Endothelial cell (in vitro differentiated cells): Measurements from ENCODE around the gene PRKCA. TPM values are rescaled to one million over a fixed set of nuclear protein-coding genes. Genes with fewer than 3 reads are reported as not detected.

Experiments used
- DNase-seq: peaks from one replicate; pipeline ENCODE4 v3.0.0; 2021; ENCODE audit warnings: low spot score
- H3K27ac Mint-ChIP-seq: one replicate; pipeline ENCODE4 v1.8.0; 2021; ENCODE audit warnings: mixed read lengths, inconsistent platforms; ENCODE audit not compliant: unreplicated experiment
- H3K27me3 Mint-ChIP-seq: one replicate; pipeline ENCODE4 v1.8.0; 2021; ENCODE audit warnings: mild to moderate bottlenecking, moderate library complexity, mixed read lengths, inconsistent platforms; ENCODE audit not compliant: unreplicated experiment
- H3K36me3 Mint-ChIP-seq: one replicate; pipeline ENCODE4 v1.8.0; 2021; ENCODE audit warnings: mild to moderate bottlenecking, low read depth, mixed read lengths, inconsistent platforms; ENCODE audit not compliant: unreplicated experiment
- H3K4me1 Mint-ChIP-seq: one replicate; pipeline ENCODE4 v1.8.0; 2021; ENCODE audit warnings: mild to moderate bottlenecking, mixed read lengths, inconsistent platforms; ENCODE audit not compliant: unreplicated experiment
- H3K4me3 Mint-ChIP-seq: one replicate; pipeline ENCODE4 v1.8.0; 2021; ENCODE audit warnings: mild to moderate bottlenecking, mixed read lengths, inconsistent platforms; ENCODE audit not compliant: unreplicated experiment
- H3K9me3 Mint-ChIP-seq: one replicate; pipeline ENCODE4 v1.8.0; 2021; ENCODE audit warnings: mixed read lengths, inconsistent platforms; ENCODE audit not compliant: unreplicated experiment
- total RNA-seq: library from RNA; stranded (reverse); fragmentation: NEBNext Ultra II Directional; extraction: Animal tissue kit (Norgen Biotek cat#: 25700); gene quantifications from one replicate; pipeline ENCODE4 v1.2.1, GENCODE V29; 2021; ENCODE audit not compliant: unreplicated experiment
- TF ChIP-seq, protein P1 (sequence below): fragments of 200-600 bp; sonication (generic); IDR thresholded peaks from one replicate; pipeline ENCODE4 v1.5.0; 2021; ENCODE audit warnings: antibody characterized with exemption; ENCODE audit not compliant: unreplicated experiment

Gene PRKCA
- total RNA-seq, 1 donor from 2014 or later: 2.1 TPM

- no peak overlapping the region for H3K27ac Mint-ChIP-seq
Observed at GRCh38 chr17:66271512-66271911, 30.9 kb upstream of the PRKCA start.

DNA sequence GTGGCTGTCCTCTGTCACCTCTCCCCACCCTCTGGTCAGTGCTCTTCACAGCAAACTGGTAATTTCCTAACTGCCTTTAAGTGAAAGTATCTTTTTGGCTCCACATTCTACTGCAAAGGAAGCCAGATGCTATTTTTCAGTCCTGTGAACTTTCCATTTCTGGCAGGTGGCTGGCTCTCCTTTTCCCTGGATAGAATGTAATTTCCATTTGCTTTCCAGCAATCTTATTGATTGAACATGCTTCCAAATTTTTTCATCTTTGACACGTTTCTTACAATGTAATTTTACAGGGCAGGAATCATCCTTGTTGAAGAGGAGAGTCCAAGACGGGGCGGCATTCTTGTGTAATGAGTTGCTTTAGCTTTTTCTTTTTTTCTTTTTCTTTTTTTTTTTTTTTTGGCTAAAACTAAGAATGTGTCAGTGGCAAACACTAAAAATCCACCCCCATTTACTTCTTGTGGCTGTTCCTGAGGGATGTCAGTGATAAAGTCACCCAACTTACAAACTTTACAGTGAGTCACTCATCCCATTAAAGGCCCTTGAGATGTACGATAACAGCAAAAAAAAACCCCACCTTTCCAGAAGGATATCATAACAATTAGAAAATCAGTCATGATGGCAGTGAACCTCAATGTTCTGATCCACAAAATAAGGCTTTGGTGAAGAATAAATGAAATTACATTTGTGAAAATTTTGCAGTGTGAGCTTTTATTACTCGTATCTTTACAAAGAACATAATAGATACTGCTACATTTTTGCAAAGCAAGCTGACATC, 29.4 kb upstream of the PRKCA start:
- Mint-ChIP-seq H3K4me3 (no peak overlapping the region), H3K27ac (no peak overlapping the region), H3K36me3 (no peaks in the 10 kb centered on the region), H3K9me3 (no peaks in the 10 kb centered on the region), H3K27me3 (peaks cover 2% of the 10 kb centered on the region), H3K4me1 (no peaks in the 10 kb centered on the region)
- TF ChIP-seq, protein P1, sequence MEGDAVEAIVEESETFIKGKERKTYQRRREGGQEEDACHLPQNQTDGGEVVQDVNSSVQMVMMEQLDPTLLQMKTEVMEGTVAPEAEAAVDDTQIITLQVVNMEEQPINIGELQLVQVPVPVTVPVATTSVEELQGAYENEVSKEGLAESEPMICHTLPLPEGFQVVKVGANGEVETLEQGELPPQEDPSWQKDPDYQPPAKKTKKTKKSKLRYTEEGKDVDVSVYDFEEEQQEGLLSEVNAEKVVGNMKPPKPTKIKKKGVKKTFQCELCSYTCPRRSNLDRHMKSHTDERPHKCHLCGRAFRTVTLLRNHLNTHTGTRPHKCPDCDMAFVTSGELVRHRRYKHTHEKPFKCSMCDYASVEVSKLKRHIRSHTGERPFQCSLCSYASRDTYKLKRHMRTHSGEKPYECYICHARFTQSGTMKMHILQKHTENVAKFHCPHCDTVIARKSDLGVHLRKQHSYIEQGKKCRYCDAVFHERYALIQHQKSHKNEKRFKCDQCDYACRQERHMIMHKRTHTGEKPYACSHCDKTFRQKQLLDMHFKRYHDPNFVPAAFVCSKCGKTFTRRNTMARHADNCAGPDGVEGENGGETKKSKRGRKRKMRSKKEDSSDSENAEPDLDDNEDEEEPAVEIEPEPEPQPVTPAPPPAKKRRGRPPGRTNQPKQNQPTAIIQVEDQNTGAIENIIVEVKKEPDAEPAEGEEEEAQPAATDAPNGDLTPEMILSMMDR: no peak
- DNase-seq: no peak

More at GRCh38 chr17:66271512-66271911, 30.9 kb upstream of the PRKCA start:
- TF ChIP-seq, protein P1: no peak
- H3K4me3 Mint-ChIP-seq: no peak overlapping the region
- no peaks in the 10 kb centered on the region for H3K9me3 Mint-ChIP-seq
- H3K27me3 Mint-ChIP-seq: peaks cover 2% of the 10 kb centered on the region
- no peaks in the 10 kb centered on the region for H3K36me3 Mint-ChIP-seq
- no peaks in the 10 kb centered on the region for H3K4me1 Mint-ChIP-seq
- DNase-seq: no peak

- H3K4me1 Mint-ChIP-seq: no peaks in the 10 kb centered on the region
- H3K4me3 Mint-ChIP-seq: no peak overlapping the region
- H3K36me3 Mint-ChIP-seq: no peaks in the 10 kb centered on the region
- DNase-seq: no peak
- TF ChIP-seq, protein P1: no peak
- H3K27me3 Mint-ChIP-seq: peaks cover 2% of the 10 kb centered on the region
- H3K9me3 Mint-ChIP-seq: no peaks in the 10 kb centered on the region
- no peak overlapping the region for H3K27ac Mint-ChIP-seq
Observed at GRCh38 chr17:66273586-66273848, 28.9 kb upstream of the PRKCA start.

GRCh38 chr17:66275651-66276050, 26.8 kb upstream of the PRKCA start:
- Mint-ChIP-seq H3K4me3 (no peak overlapping the region), H3K9me3 (no peaks in the 10 kb centered on the region)

More at GRCh38 chr17:66275651-66276050, 26.8 kb upstream of the PRKCA start:
- Mint-ChIP-seq H3K36me3 (no peaks in the 10 kb centered on the region), H3K4me1 (no peaks in the 10 kb centered on the region), H3K27me3 (peaks cover 2% of the 10 kb centered on the region), H3K27ac (no peak overlapping the region)
- DNase-seq: no peak
- TF ChIP-seq, protein P1: no peak
